ENCODE results near the gene CAMKMT.

The CAMKMT gene

GRCh38 chr2:44801289-44801840 lies 439.6 kb downstream of the CAMKMT start:
- DNase-seq (ENCODE audit: low read depth in 2 of 2): no peak

- DNase-seq (ENCODE audit: low read depth in 2 of 2): no peak
Measured at GRCh38 chr2:44801841-44802776, 440.4 kb downstream of the CAMKMT start.

GRCh38 chr2:44802777-44803424 lies 441.2 kb downstream of the CAMKMT start:
- no peak for DNase-seq (ENCODE audit: low read depth in 2 of 2)

- DNase-seq (ENCODE audit: low read depth in 2 of 2): no peak
Measured at GRCh38 chr2:44804406-44805265, 442.9 kb downstream of the CAMKMT start.

- no peak for DNase-seq (ENCODE audit: low read depth in 2 of 2)
Measured at GRCh38 chr2:44805401-44806235, 443.9 kb downstream of the CAMKMT start.

GRCh38 chr2:44807201-44808025 lies 445.7 kb downstream of the CAMKMT start:
- DNase-seq (ENCODE audit: low read depth in 2 of 2): no peak

GRCh38 chr2:44810892-44811530 lies 449.3 kb downstream of the CAMKMT start:
- DNase-seq (ENCODE audit: low read depth in 2 of 2): no peak

GRCh38 chr2:44813165-44813564 lies 451.4 kb downstream of the CAMKMT start:
- no peak for DNase-seq (ENCODE audit: low read depth in 2 of 2)

GRCh38 chr2:44813658-44814057 lies 451.9 kb downstream of the CAMKMT start:
- no peak for DNase-seq (ENCODE audit: low read depth in 2 of 2)

GRCh38 chr2:44817256-44817655 lies 455.5 kb downstream of the CAMKMT start:
- DNase-seq (ENCODE audit: low read depth in 2 of 2): no peak

- DNase-seq (ENCODE audit: low read depth in 2 of 2): no peak
Measured at GRCh38 chr2:44817673-44818335, 456.1 kb downstream of the CAMKMT start.

GRCh38 chr2:44819061-44819460 lies 457.3 kb downstream of the CAMKMT start:
- no peak for DNase-seq (ENCODE audit: low read depth in 2 of 2)

- no peak for DNase-seq (ENCODE audit: low read depth in 2 of 2)
Measured at GRCh38 chr2:44821500-44821899, 459.8 kb downstream of the CAMKMT start.

- DNase-seq (ENCODE audit: low read depth in 2 of 2): no peak
Measured at GRCh38 chr2:44822174-44822573, 460.4 kb downstream of the CAMKMT start.

All from stimulated activated CD8-positive, alpha-beta memory T cell treated with anti-CD3 and anti-CD28 coated beads, Interleukin-7, amount 100 ng/mL, for 4 hours (primary cell).